ENCODE measurements around the gene SESN1.

GRCh38 chr6:109048176-109048575 is 46.5 kb downstream of the SESN1 start:
- TF ChIP-seq POLR2AphosphoS5 (IDR thresholded peaks at IDR 0.05; ENCODE audit: borderline replicate concordance, low read depth, low read length) (no peak), EZH2 (IDR thresholded peaks at IDR 0.05) (no peak), FOXP2 (optimal IDR thresholded peaks at IDR 0.05; ENCODE audit: control extremely low read depth, extremely low read length, insufficient read depth) (no peak)

Data from SK-N-MC (cell line).